ENCODE measurements around the gene ABLIM3.

GRCh38 chr5:149246906-149247305 is 105.6 kb downstream of the ABLIM3 start:
- TF ChIP-seq CTCF (IDR thresholded peaks at IDR 0.05) (no peak), POLR2A (IDR thresholded peaks at IDR 0.05) (no peak)

Data from thyroid gland (tissue), 4 donors.